GM19351 (cell line): Measurements from ENCODE around the gene LKAAEAR1.
A peak's percentile ranks its signal among the peaks of the same experiment; 100 is the strongest.

Source experiments
- ATAC-seq: cut with Tn5 transposase; IDR thresholded peaks from one replicate; pipeline ENCODE4 v1.9.1; 2021; ENCODE audit warnings: mild to moderate bottlenecking, moderate library complexity; ENCODE audit not compliant: unreplicated experiment

Gene LKAAEAR1

DNA sequence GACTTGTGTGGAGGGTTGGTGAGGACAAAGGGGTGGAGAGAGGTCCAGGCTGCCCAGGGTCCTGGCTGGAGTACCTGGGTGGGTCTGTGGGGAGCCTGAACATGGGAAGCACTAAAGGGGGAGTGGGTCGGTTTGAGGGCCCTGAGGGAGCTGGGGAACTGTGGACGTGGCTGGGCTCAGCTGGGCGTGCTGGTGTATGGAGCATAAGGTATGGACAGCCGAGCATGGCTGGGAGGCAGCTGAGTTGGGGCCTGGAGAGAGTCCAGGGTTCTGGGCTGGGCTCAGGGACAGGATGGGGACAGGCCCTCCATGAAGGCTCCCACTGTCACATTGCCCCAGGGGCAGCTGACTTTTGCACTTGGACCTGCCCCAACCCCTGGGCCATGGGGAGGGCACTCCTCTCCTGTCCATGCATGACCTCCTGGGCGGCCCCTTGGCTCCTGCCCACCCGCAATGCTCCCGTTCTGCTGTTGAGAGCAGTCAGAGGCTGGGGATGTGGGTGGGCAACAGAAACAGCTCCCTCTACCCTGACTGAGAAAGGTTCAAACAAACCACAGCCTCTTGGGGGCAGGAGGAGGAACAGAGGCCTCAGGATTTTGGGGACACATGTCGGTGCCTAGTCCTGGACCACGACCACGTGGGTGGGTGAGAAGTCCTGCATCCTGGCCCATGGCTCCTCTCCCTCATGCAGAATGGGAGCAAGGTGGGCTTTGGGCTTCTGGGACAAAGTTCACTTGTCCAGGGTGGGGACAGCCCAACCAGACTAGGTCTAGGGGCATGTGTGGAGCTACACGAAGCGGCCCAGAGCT lies 43.8 kb downstream of the LKAAEAR1 start:
- no peak for ATAC-seq

DNA sequence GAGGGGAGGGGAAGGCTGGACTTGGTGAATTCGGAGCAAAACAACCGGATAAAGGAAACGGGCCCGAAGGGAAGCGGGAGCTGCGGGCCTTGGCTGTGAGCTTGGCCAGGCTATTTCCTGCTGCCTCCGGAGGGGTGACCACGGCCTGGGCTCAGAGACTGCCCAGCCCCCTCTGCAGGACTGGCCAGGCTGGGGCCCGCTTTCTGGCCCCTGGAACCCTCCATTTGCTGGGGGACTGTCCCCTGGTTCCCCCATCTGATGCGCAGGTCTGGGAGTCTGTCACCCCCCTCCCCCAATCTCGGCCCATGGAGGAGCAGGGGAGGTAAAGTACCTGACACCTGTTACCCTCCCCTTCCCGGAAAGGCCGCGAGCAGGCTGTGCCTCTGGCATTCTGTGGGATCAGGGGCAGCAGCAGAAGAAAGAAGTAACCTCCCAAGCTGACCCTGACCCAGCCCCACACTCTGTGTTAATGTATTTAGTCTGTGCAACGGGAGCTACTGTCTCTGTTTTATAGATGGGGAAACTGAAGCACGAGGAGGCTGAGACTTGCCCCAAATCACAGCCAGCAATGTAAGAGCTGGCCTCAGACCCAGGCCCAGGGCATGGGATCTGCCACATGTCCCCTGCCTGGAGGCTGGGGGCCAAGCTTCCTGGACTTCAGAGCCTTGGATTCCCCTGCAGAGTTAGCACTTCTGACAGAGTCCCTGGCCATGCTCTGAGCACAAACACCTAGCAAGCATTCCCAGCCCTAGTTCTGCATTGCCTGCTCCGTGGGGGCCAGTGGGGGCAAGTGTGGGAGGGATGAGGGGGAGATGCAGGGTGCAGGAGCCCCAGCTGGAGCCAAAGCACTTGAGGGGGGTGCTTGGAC lies 44.7 kb downstream of the LKAAEAR1 start:
- ATAC-seq: no peak

DNA sequence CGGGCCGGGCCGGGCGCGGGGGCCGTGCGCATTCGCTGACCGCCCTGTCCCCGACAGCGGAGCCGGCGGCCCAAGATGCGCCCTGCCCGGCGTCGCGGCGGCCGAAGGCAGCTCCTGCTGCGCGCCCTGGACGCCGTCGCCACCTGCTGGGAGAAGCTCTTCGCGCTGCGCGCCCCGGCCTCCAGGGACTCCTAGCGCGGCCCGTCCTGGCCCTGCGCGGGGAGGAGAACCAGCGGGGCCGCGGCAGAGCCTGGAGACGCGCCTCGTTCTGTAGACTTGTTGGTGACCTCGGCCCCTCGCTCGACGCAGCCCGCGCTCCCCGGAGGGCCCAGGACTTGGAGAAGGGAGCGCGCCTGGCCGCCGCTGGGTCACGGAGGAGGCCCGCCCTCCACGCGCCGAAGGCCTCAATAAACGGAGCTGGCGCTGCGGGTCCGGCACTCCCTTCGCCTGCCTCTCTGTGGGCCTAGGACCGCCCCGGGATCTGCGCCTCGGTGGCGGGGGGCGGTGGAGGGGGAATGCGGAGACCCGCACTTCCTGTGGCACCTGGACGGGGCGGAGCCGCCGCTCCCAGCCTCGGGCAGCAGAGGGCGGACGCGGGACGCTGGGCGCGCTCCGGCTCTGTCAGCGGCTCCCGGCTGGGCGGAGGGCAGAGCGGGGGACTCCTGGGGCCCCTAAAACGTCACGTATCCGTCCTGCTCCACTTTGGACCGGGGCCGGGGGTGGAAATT lies 45.5 kb downstream of the LKAAEAR1 start:
- ATAC-seq: peak; percentile 50

DNA sequence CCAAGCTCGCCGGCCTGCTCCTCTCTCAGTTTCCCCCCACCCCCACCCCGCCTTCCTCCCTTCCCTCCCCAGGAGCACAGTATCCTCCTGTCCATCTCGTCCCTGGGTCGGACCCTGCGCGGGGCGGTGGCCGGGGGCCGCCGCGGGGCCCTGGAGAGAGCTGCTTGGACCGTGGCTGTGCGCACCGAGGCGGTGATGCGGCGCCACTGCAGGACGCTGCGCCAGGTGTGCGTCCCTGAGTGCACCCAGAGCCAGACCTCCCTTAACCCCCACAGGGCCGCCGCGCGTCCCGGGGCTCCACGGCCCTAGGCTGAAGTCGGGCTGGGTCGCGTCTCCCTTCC lies 46.0 kb downstream of the LKAAEAR1 start:
- peak; percentile 35 for ATAC-seq

DNA sequence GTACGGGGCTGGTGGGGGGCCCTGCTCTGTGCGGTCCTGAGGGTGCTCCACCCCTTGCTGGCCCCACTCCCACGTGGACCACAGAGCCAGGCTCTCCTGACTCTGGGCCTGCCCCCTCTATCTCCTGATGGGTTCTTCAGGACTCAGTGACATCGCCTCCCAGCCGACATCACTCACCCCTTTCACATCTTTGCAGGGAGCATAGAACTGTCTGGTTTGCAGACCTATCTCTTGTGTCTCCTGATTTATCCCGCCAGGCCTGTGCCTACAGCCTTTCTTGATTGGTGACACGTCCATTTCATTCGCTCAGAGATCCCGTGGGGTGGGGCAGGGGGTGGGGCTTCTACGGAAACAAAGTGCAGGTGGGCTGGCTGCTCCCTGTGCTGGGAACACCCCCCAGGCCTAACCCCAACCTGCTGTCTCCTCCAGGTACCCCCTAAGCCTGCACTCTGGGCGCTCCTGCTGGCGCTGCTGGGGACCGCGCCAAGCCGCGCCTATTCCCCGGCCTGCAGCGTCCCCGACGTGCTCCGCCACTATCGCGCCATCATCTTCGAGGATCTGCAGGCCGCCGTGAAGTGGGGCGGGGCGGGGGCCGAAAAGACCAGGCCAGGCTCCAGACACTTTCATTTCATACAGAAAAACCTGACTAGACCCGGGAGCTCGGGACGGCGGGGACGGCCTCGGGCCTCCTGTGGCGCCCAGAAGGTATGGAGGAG lies 46.5 kb downstream of the LKAAEAR1 start:
- ATAC-seq: peak; percentile 6

DNA sequence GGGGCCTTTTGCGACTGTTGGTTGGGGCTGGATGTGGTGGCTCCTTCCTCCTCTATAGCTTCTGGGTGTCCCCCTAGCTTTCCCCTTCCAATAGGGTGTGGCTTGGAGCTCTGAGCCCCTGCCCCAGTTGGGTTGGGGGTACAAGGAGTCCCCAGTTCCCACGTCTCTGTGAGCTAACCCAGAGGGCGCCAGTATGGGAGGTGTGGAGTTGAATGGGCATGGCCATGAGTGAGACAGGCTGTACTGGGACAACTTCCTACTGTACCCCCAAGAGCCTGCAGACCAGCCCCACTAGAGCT lies 47.0 kb downstream of the LKAAEAR1 start:
- ATAC-seq: no peak

DNA sequence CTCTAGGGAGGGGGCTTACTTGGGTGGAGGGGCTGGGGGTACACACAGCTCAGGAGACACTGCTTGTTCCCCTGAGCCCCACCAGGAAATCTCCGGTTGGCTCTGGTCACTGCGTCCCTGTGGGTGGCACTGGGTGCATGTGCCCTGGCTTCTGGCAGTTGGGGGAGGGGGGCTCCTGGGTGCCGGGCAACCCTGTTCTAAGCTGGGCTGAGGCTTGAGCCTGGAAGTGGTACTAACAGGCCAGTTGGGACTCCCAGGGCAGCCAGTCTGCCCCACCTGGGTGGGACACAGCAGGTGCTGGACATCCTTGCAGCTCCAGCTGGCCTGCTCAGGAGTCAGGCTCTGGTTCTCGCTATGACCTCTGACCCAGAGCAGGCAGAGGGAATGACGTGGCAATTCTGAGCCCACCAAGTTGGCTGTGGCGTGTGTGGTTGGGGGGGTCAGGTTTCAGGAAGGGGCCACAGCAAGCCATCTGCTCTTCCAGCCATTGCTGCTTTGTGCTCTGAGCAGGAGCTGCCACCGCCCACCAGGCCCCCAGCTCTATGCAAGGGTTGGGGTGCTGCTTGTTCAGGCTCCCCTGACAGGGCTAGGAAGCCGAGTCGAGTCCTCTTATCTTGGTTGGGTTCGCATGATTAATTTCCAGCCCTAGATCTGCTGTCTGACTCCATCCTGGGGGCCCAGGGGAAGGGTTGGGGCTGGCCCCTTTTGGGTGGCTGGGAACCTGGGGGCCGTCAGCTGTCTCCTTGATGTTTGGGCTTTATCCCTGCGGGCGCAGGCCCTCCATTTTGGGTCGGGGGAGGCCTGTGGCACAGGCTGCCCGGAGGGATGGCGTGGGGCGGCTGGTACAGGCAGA lies 47.6 kb downstream of the LKAAEAR1 start:
- no peak for ATAC-seq

DNA sequence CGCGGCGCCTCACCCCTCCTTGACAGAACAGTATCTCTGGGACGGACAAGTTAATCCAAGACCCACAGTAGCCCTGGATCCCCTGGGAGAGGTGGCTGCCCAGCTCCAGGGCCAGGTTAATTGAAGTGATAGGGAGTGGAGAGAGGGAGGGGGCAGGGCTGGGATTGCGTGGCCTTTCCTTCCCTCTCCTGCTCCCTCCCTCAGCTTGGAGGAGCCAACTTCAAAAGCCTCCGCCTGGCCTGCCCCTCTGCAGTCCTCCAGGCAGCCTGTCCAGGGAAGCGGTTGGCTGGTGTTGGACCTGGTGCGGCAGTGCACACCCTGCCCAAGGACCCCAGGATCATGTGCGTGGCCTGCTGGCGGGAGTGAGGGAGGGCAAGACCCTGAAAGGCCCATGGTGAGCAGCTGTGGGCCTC lies 48.3 kb downstream of the LKAAEAR1 start, which contains the start of gene C20orf204:
Gene C20orf204, plus strand, starts transcription at position 250 of the 413 bp plus-strand sequence. Its CDS starts 142 bp downstream, at position 392.
- ATAC-seq: no peak

DNA sequence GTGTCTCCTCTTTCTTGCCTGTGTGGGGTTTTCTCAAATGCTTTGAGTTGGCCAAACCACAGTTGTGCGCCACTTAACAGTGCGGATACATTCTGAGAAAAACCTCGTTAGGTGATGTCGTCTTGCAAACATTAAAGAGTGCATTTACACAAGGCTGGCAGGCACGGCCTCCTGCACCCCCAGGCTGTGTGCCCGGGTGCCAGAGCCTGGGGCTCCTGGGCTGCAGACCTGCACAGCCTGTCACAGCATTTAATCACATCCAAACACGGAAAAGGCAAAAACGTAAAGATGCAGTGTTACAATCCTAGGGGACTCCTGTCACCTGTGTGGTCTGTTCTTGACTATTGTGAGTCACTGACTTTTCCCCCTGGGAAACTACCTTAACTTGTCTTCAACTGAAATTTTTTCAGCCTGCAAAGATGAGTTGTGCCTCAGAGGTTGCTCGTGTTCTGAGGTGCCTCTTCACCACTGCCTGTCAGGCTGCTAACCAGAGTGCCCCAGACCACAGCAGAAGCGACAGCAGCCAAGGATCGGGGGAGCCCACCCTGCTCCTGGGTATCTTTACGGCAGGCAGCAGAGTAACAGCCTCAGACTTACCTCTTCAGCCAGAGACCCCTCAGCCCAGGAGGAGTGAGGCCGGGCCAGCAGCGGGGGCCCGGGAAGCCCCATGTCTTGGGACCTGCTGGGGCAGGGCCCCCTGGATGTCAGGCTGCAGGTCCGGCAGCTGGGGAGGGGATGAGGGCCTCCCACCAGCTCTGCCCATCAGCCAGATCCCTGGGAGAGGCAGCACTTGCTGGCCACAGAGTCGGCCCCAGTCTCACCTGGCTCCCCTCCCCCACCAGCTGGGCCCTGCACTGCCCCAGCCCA lies 48.9 kb downstream of the LKAAEAR1 start:
- ATAC-seq: no peak

DNA sequence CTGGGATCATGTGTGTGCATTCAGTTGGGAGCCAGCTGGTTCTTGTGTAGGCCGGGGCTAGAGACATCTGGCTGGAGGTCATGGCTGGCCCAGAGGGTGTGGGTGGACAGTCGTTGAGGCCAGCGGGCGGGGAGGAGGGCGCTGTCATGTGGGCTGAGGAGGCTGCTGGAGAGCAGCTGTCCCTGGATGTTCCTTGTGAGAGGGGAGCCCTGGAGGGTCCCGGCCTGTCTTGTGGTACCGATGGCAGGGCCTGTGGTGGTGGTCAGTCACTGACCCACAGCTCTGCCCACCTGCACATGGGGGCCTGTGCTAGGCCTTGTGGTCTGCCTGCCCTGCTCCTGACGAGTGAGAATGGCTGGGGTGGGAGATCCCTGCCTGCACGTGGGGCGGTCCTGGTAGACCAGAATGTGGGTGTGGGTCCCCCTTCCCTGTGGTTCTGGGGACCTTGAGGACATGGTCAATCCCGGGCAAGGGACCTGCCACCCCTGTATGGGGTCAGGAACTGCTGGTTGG lies 50.2 kb downstream of the LKAAEAR1 start:
- no peak for ATAC-seq
